Stimulated activated naive CD4-positive, alpha-beta T cell treated with Interleukin-2 at 50 U/mL for 16 hours (primary cell): ENCODE data around the gene HNMT.
"Not testable (repeated sequence)": the region's sequence is repeated elsewhere in the genome, so short reads cannot be mapped to it uniquely, and the experiment has no call there.

Experiments
- DNase-seq: peaks from one replicate; lab custom pipeline; 2025; lab: John Stamatoyannopoulos, UW

HNMT gene

GRCh38 chr2:138012968-138013367, 48.7 kb downstream of the HNMT start:
- DNase-seq = no peak

GRCh38 chr2:138013639-138014038, 49.4 kb downstream of the HNMT start:
- no peak for DNase-seq

GRCh38 chr2:138015494-138015893, 51.2 kb downstream of the HNMT start:
- DNase-seq = no peak

GRCh38 chr2:138016351-138017087, 52.2 kb downstream of the HNMT start:
- no peak for DNase-seq

GRCh38 chr2:138017824-138018223, 53.6 kb downstream of the HNMT start:
- DNase-seq = no peak

GRCh38 chr2:138018866-138019688, 54.8 kb downstream of the HNMT start:
- no peak for DNase-seq

- no peak for DNase-seq
Observed at GRCh38 chr2:138020432-138020831, 56.2 kb downstream of the HNMT start.

GRCh38 chr2:138021154-138021553, 56.9 kb downstream of the HNMT start:
- no peak for DNase-seq

- DNase-seq = no peak
Observed at GRCh38 chr2:138023298-138023697, 59.0 kb downstream of the HNMT start.

GRCh38 chr2:138023976-138024375, 59.7 kb downstream of the HNMT start:
- no peak for DNase-seq

- no peak for DNase-seq
Observed at GRCh38 chr2:138026111-138027020, 62.1 kb downstream of the HNMT start.

GRCh38 chr2:138028538-138028937, 64.3 kb downstream of the HNMT start:
- DNase-seq = no peak

- no peak for DNase-seq
Observed at GRCh38 chr2:138029276-138029675, 65.0 kb downstream of the HNMT start.

GRCh38 chr2:138030459-138030858, 66.2 kb downstream of the HNMT start:
- no peak for DNase-seq

GRCh38 chr2:138032334-138032733, 68.1 kb downstream of the HNMT start:
- no peak for DNase-seq

GRCh38 chr2:138034536-138034935, 70.3 kb downstream of the HNMT start:
- no peak for DNase-seq

GRCh38 chr2:138035608-138036217, 71.4 kb downstream of the HNMT start:
- DNase-seq = no peak

GRCh38 chr2:138036522-138036921, 72.2 kb downstream of the HNMT start:
- no peak for DNase-seq

- no peak for DNase-seq
Observed at GRCh38 chr2:138037090-138037489, 72.8 kb downstream of the HNMT start.

- no peak for DNase-seq
Observed at GRCh38 chr2:138040616-138041015, 76.3 kb downstream of the HNMT start.

- no peak for DNase-seq
Observed at GRCh38 chr2:138042311-138042710, 78.0 kb downstream of the HNMT start.

- not testable (repeated sequence) for DNase-seq
Observed at GRCh38 chr2:138043588-138043987, 79.3 kb downstream of the HNMT start.
